B cell (primary cell): ENCODE measurements around the gene EMP1. TPM values are rescaled to one million over a fixed set of nuclear protein-coding genes. Genes with fewer than 3 reads are reported as not detected.

ENCODE experiments used
- ATAC-seq: fragments of 200-7000 bp; cut with Tn5 transposase; one replicate; pipeline ENCODE4 v1.10.0; 2021; ENCODE audit warnings: low read depth, mild to moderate bottlenecking, moderate number of reproducible peaks, moderate library complexity
- CTCF ChIA-PET: fragments of 350-600 bp; sonication (Branson Sonifier 250); formaldehyde crosslinking; loops from one replicate; lab custom pipeline; 2021; ENCODE audit warnings: antibody characterized with exemption, inconsistent platforms; lab: Charles Lee
- POLR2A ChIA-PET: fragments of 350-600 bp; sonication (Branson Sonifier 250); formaldehyde crosslinking; loops from one replicate; lab custom pipeline; 2021; ENCODE audit warnings: antibody characterized with exemption; lab: Charles Lee
- DNase-seq: peaks from one replicate; pipeline ENCODE4 v3.0.0; 2013
- H2AFZ ChIP-seq: 2 replicates; pipeline ENCODE4 v1.6.1; 2012; ENCODE audit warnings: mild to moderate bottlenecking, low read depth, low read length; ENCODE audit not compliant: insufficient read depth, poor library complexity, severe bottlenecking
- H3K27ac ChIP-seq, 2 donors: 1 replicate in 1 of 2; 2 replicates in 1 of 2; pipeline ENCODE4 v1.5.1; 2012 to 2013; ENCODE audit warnings: low read length in 2 of 2, mild to moderate bottlenecking in 2 of 2, moderate library complexity in 1 of 2
- H3K27me3 ChIP-seq, 4 experiments: fragments of 200-600 bp in 1 of 4; sonication (generic) in 1 of 4; replicated peaks in 1 of 4; 1 replicate in 2 of 4; 2 replicates in 2 of 4; pipeline versions ENCODE4 v1.6.1 to v1.7.0; 2013 to 2016; ENCODE audit warnings: low read length in 3 of 4, mild to moderate bottlenecking in 2 of 4, mixed read lengths in 1 of 4, moderate library complexity in 1 of 4; ENCODE audit not compliant: insufficient read depth in 4 of 4, control insufficient read depth in 3 of 4; ENCODE audit errors: control extremely low read depth in 1 of 4
- H3K36me3 ChIP-seq, 2 experiments: replicated peaks in 1 of 2; 1 replicate in 1 of 2; 2 replicates in 1 of 2; pipeline versions ENCODE4 v1.6.1 to v1.7.1; 2013; ENCODE audit warnings: low read length in 1 of 2; ENCODE audit not compliant: insufficient read depth in 2 of 2, control insufficient read depth in 1 of 2; ENCODE audit errors: control extremely low read depth in 1 of 2, extremely low read depth in 1 of 2
- H3K4me1 ChIP-seq, 2 donors: fragments of 200-600 bp in 1 of 2; sonication (generic) in 1 of 2; 1 replicate in 1 of 2; 2 replicates in 1 of 2; pipeline versions ENCODE4 v1.5.1 to v1.6.1; 2013 to 2017; ENCODE audit warnings: low read length in 2 of 2; ENCODE audit not compliant: control insufficient read depth in 2 of 2, insufficient read depth in 2 of 2
- H3K4me2 ChIP-seq: replicated peaks from 2 replicates; pipeline ENCODE3; 2012; ENCODE audit warnings: mild to moderate bottlenecking, low read depth, low read length; ENCODE audit not compliant: poor library complexity, severe bottlenecking
- H3K4me3 ChIP-seq, 5 experiments: fragments of 200-600 bp in 1 of 5; sonication (generic) in 1 of 5; 1 replicate in 3 of 5; 2 replicates in 2 of 5; pipeline versions ENCODE4 v1.5.1 to v1.7.0; 2011 to 2016; ENCODE audit warnings: low read length in 4 of 5, mild to moderate bottlenecking in 4 of 5, low read depth in 2 of 5, control low read depth in 1 of 5, moderate library complexity in 1 of 5; ENCODE audit not compliant: insufficient read depth in 1 of 5; ENCODE audit errors: control extremely low read depth in 1 of 5, extremely low read depth in 1 of 5
- H3K79me2 ChIP-seq: fragments of 200-600 bp; sonication (generic); one replicate; pipeline ENCODE4 v1.6.0; 2016; ENCODE audit warnings: low read length; ENCODE audit not compliant: control insufficient read depth, insufficient read depth
- H3K9ac ChIP-seq: fragments of 200-600 bp; sonication (generic); 2 replicates; pipeline ENCODE4 v1.6.1; 2017; ENCODE audit warnings: mild to moderate bottlenecking, low read length, moderate library complexity
- H3K9me3 ChIP-seq, 3 donors: one replicate each; pipeline versions ENCODE4 v1.6.1 to v1.7.1; 2013; ENCODE audit warnings: low read length in 2 of 3; ENCODE audit not compliant: control insufficient read depth in 2 of 3, insufficient read depth in 1 of 3; ENCODE audit errors: control extremely low read depth in 1 of 3
- H4K20me1 ChIP-seq: 2 replicates; pipeline ENCODE4 v1.6.0; 2012; ENCODE audit warnings: mild to moderate bottlenecking, low read length; ENCODE audit not compliant: insufficient read depth, control insufficient read depth, poor library complexity, severe bottlenecking
- H3K27ac Mint-ChIP-seq: one replicate; pipeline ENCODE4 v1.8.0; 2021; ENCODE audit warnings: mixed read lengths
- H3K27me3 Mint-ChIP-seq: one replicate; pipeline ENCODE4 v1.8.0; 2021; ENCODE audit warnings: mixed read lengths
- H3K4me1 Mint-ChIP-seq: one replicate; pipeline ENCODE4 v1.8.0; 2021; ENCODE audit warnings: mixed read lengths
- H3K4me3 Mint-ChIP-seq: one replicate; pipeline ENCODE4 v1.8.0; 2021; ENCODE audit warnings: mixed read lengths
- H3K9me3 Mint-ChIP-seq: one replicate; pipeline ENCODE4 v1.8.0; 2022; ENCODE audit warnings: mixed read lengths; ENCODE audit not compliant: insufficient read depth
- EZH2 ChIP-seq: IDR thresholded peaks from 2 replicates; pipeline ENCODE4 v1.6.1; 2012; ENCODE audit warnings: borderline replicate concordance, low read depth, mild to moderate bottlenecking, moderate library complexity, low read length; ENCODE audit not compliant: insufficient read depth, poor library complexity, severe bottlenecking
- WGBS: methylation state at CpG from one replicate; pipeline ENCODE4 v1.1.5; 2013; ENCODE audit warnings: missing lambda C conversion rate; ENCODE audit not compliant: insufficient coverage; 5-methylcytosine and 5-hydroxymethylcytosine counted together
- intact Hi-C: fragments of 100-400 bp; cut with micrococcal nuclease; formaldehyde crosslinking; loops from one replicate; pipeline ENCODE4 v1.10.0; 2022
- polyA minus RNA-seq: library from RNA; depleted of rRNA, polyadenylated mRNA; stranded (reverse); fragments of >200 nt; gene quantifications from 2 replicates; pipeline ENCODE4 v1.2.3, GENCODE V29; 2012
- polyA plus RNA-seq: library from polyadenylated mRNA; depleted of rRNA; stranded (reverse); fragments of >200 nt; gene quantifications from 2 replicates; pipeline ENCODE4 v1.2.3, GENCODE V29; 2012
- total RNA-seq, 2 donors: library from RNA; stranded (reverse); fragments of 120-200 nt in 1 of 2; gene quantifications; 1 replicate in 1 of 2; 2 replicates in 1 of 2; pipeline versions ENCODE4 v1.2.3 to v1.2.4, GENCODE V29; 2013 to 2022
- TF ChIP-seq, protein P1 (sequence below): fragments of 200-600 bp; IDR thresholded peaks from one replicate; pipeline ENCODE4 v1.8.0; 2022; ENCODE audit warnings: antibody characterized with exemption, mild to moderate bottlenecking

The EMP1 gene, protein sequence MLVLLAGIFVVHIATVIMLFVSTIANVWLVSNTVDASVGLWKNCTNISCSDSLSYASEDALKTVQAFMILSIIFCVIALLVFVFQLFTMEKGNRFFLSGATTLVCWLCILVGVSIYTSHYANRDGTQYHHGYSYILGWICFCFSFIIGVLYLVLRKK
- total RNA-seq: 0.64 and 0.83 TPM in 2 replicates
- total RNA-seq (2013): 0.86 TPM
- polyA plus RNA-seq: 0.07 and 0.88 TPM in 2 replicates
- polyA minus RNA-seq: 0.69 and 1.4 TPM in 2 replicates

DNA sequence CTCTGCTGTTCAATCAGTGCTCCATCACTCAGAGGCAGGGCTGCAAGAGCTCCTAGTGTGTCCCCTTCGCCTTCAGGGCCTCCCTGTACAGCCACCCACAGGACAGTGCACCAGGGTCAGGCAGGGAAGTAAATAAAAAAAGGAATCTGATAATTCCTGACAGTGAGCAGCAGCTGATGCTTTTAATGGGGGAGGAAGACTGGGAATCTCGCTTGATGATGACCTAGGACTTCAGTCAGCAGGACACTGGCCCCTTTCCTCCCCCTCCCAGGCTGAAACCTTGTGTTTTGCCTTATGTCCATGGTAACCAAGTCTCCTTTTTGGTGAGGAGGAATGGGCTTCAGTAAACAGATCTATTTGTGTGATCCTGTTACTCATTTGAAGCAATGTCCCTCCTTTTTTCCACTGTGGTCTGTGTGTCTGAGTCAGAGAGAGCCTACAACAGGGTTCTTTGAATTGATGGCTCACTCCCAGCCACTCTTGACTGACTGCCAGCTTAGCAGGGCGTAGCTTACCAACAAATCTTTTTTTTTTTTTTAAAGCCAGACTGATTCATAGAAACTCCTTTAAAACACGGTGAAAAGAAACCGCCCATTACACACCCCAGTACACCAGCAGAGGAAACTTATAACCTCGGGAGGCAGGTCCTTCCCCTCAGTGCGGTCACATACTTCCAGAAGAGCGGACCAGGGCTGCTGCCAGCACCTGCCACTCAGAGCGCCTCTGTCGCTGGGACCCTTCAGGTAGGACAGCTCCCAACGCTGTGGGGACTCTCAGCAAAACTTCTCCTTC lies at the start of gene EMP1:
TSS of gene EMP1 (plus strand) at position 597 of the 792 bp plus-strand sequence. CDS start 14,785 bp downstream, outside the sequence.
- TF ChIP-seq, protein P1, sequence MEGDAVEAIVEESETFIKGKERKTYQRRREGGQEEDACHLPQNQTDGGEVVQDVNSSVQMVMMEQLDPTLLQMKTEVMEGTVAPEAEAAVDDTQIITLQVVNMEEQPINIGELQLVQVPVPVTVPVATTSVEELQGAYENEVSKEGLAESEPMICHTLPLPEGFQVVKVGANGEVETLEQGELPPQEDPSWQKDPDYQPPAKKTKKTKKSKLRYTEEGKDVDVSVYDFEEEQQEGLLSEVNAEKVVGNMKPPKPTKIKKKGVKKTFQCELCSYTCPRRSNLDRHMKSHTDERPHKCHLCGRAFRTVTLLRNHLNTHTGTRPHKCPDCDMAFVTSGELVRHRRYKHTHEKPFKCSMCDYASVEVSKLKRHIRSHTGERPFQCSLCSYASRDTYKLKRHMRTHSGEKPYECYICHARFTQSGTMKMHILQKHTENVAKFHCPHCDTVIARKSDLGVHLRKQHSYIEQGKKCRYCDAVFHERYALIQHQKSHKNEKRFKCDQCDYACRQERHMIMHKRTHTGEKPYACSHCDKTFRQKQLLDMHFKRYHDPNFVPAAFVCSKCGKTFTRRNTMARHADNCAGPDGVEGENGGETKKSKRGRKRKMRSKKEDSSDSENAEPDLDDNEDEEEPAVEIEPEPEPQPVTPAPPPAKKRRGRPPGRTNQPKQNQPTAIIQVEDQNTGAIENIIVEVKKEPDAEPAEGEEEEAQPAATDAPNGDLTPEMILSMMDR: no peak
- no peak for TF ChIP-seq EZH2
- Histone ChIP-seq H3K9ac (peak within 1 kb of the TSS; percentile 65), H4K20me1 (no peaks in the 10 kb centered on the region), H3K27ac (peak within 1 kb of the TSS in 1 of 2 donors; percentile 13), H3K4me3 (peak within 1 kb of the TSS in 4 of 5 experiments; percentile 3 to 61 (median 44)), H3K4me2 (peak within 1 kb of the TSS; percentile 78), H3K79me2 (no peaks in the 10 kb centered on the region), H3K9me3 (no peaks in the 10 kb centered on the region), H2AFZ (peak within 1 kb of the TSS; percentile 49), H3K27me3 (peaks cover 0 to 16% (median 3%) of the 10 kb centered on the region in 4 experiments), H3K36me3 (no peaks in the 10 kb centered on the region), H3K4me1 (peaks cover 15 to 19% of the 10 kb centered on the region in 2 donors)
- Mint-ChIP-seq H3K9me3 (no peaks in the 10 kb centered on the region), H3K4me1 (peaks cover 30% of the 10 kb centered on the region), H3K27me3 (peaks cover 55% of the 10 kb centered on the region), H3K4me3 (peak within 1 kb of the TSS; percentile 80), H3K27ac (peak within 1 kb of the TSS; percentile 65)
- POLR2A ChIA-PET: interaction anchor here (1.0 kb wide), 1 partner anchor 93 kb away, joined by 3 read pairs; no protein-coding TSS in a partner anchor
- intact Hi-C loops: loop anchor here (1.0 to 5.0 kb wide), 4 partner anchors 24 to 196 kb away; partner anchors contain the start of gene HEBP1
- CTCF ChIA-PET: interaction anchor here (0.6 to 1.6 kb wide), 6 partner anchors 11 to 648 kb away, joined by 3 to 6 read pairs (median 4); no protein-coding TSS in a partner anchor
- ATAC-seq (peak; percentile 90), DNase-seq (peak; percentile 68)
- WGBS: 1% methylated on average over 9 of the region's 11 CpGs
